Neural progenitor cell (in vitro differentiated cells): ENCODE results near the gene CEP85. TPM values are rescaled to one million over a fixed set of nuclear protein-coding genes. Genes with fewer than 3 reads are reported as not detected.

Experiments used
- DNase-seq: peaks from one replicate; pipeline ENCODE4 v3.0.0-alpha.2; 2016; ENCODE audit warnings: low spot score
- H2AFZ ChIP-seq: fragments of 200-600 bp; sonication (generic); replicated peaks from 2 replicates; pipeline ENCODE4 v1.6.1; 2016; ENCODE audit warnings: antibody characterized with exemption
- H3F3A ChIP-seq: fragments of 200-600 bp; sonication (generic); 2 replicates; pipeline ENCODE4 v1.6.1; 2016; ENCODE audit warnings: antibody characterized with exemption, low read depth
- H3K27ac ChIP-seq: fragments of 200-600 bp; sonication (generic); 2 replicates; pipeline ENCODE4 v1.5.1; 2016; ENCODE audit warnings: mild to moderate bottlenecking
- H3K27me3 ChIP-seq: fragments of 200-600 bp; sonication (generic); 2 replicates; pipeline ENCODE4 v1.6.1; 2016; ENCODE audit warnings: mild to moderate bottlenecking, moderate library complexity
- H3K36me3 ChIP-seq: fragments of 200-600 bp; sonication (generic); 2 replicates; pipeline ENCODE4 v1.5.1; 2016
- H3K4me1 ChIP-seq: fragments of 200-600 bp; sonication (generic); 2 replicates; pipeline ENCODE4 v1.6.1; 2016; ENCODE audit warnings: mixed run types
- H3K4me2 ChIP-seq: fragments of 200-600 bp; sonication (generic); 2 replicates; pipeline ENCODE4 v1.6.1; 2016
- H3K4me3 ChIP-seq: fragments of 200-600 bp; sonication (generic); 2 replicates; pipeline ENCODE4 v1.5.1; 2016
- H3K79me2 ChIP-seq: fragments of 200-600 bp; sonication (generic); 2 replicates; pipeline ENCODE4 v1.6.1; 2016; ENCODE audit warnings: low read depth
- H3K9ac ChIP-seq: fragments of 200-600 bp; sonication (generic); 2 replicates; pipeline ENCODE4 v1.6.1; 2016
- H3K9me3 ChIP-seq: fragments of 200-600 bp; sonication (generic); 2 replicates; pipeline ENCODE4 v1.5.1; 2016; ENCODE audit warnings: low read depth
- H4K20me1 ChIP-seq: fragments of 200-600 bp; sonication (generic); 2 replicates; pipeline ENCODE4 v1.6.1; 2016; ENCODE audit warnings: low read depth
- H3K27ac Mint-ChIP-seq: 3 replicates; pipeline ENCODE4 v1.8.0; 2021; ENCODE audit warnings: mixed read lengths
- H3K27me3 Mint-ChIP-seq: 2 replicates; pipeline ENCODE4 v1.8.0; 2022; ENCODE audit warnings: low read depth, mild to moderate bottlenecking, inconsistent platforms, moderate library complexity, mixed read lengths; ENCODE audit not compliant: insufficient read depth
- H3K36me3 Mint-ChIP-seq: 3 replicates; pipeline ENCODE4 v1.8.0; 2021; ENCODE audit warnings: mixed read lengths
- H3K4me1 Mint-ChIP-seq: 3 replicates; pipeline ENCODE4 v1.8.0; 2021; ENCODE audit warnings: mixed read lengths
- H3K4me3 Mint-ChIP-seq: 3 replicates; pipeline ENCODE4 v1.8.0; 2021; ENCODE audit warnings: mild to moderate bottlenecking, moderate library complexity, mixed read lengths
- H3K9me3 Mint-ChIP-seq: 3 replicates; pipeline ENCODE4 v1.8.0; 2020; ENCODE audit warnings: mixed read lengths
- EZH2 ChIP-seq: fragments of 200-600 bp; sonication (generic); IDR thresholded peaks from 2 replicates; pipeline ENCODE4 v1.6.1; 2017; ENCODE audit warnings: antibody characterized with exemption, mild to moderate bottlenecking, moderate library complexity
- EZH2phosphoT487 ChIP-seq: fragments of 200-600 bp; sonication (generic); IDR thresholded peaks from 2 replicates; pipeline ENCODE4 v1.6.1; 2017; ENCODE audit warnings: antibody characterized with exemption
- total RNA-seq: library from RNA; depleted of rRNA; stranded (reverse); fragments of >200 nt; gene quantifications from 2 replicates; pipeline ENCODE4 v1.2.3, GENCODE V29; 2015; ENCODE audit warnings: low replicate concordance
- TF ChIP-seq, protein P1 (sequence below): fragments of 200-600 bp; sonication (generic); IDR thresholded peaks from 2 replicates; pipeline ENCODE4 v1.5.1; 2017; ENCODE audit warnings: antibody characterized with exemption, mild to moderate bottlenecking

The CEP85 gene
- total RNA-seq, 1 donor from 2014 or later = 41.4 TPM

DNA sequence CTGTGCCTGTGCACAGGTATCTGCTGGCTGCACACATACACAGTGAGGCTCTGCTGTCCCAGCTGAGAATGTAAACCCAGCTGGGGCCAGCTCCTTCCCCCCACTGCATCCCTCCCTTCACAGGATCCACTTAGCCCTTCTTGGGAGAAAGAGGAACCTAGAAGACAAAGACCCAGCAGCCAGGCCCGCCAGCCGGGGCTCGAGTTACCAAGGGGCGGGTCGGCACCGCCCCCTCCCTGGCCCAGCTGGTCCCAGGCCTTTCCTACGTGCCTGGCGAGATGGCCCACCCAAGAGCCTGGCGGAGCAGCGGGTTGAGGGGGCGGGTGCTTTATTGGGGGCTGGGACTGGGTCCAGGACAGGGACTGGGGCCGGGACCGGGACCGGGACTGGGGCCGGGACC is 48.0 kb downstream of the CEP85 start:
- Histone ChIP-seq H3K4me3 (peak overlapping the region; percentile 76), H3K9ac (no peak overlapping the region), H3K79me2 (peaks cover 23% of the 10 kb centered on the region), H3K4me2 (peak overlapping the region; percentile 88), H3K36me3 (no peaks in the 10 kb centered on the region), H4K20me1 (peaks cover 11% of the 10 kb centered on the region), H3K27me3 (no peaks in the 10 kb centered on the region), H3K27ac (peak overlapping the region; percentile 31), H2AFZ (no peak overlapping the region), H3K9me3 (no peaks in the 10 kb centered on the region), H3F3A (peaks cover 43% of the 10 kb centered on the region), H3K4me1 (peaks cover 24% of the 10 kb centered on the region)
- Mint-ChIP-seq H3K4me3 (peak overlapping the region; percentile 80), H3K27me3 (peaks cover 8% of the 10 kb centered on the region), H3K9me3 (no peaks in the 10 kb centered on the region), H3K27ac (peak overlapping the region; percentile 84), H3K4me1 (peaks cover 53% of the 10 kb centered on the region), H3K36me3 (peaks cover 14% of the 10 kb centered on the region)
- TF ChIP-seq EZH2phosphoT487 = no peak
- no peak for TF ChIP-seq EZH2
- TF ChIP-seq, protein P1, sequence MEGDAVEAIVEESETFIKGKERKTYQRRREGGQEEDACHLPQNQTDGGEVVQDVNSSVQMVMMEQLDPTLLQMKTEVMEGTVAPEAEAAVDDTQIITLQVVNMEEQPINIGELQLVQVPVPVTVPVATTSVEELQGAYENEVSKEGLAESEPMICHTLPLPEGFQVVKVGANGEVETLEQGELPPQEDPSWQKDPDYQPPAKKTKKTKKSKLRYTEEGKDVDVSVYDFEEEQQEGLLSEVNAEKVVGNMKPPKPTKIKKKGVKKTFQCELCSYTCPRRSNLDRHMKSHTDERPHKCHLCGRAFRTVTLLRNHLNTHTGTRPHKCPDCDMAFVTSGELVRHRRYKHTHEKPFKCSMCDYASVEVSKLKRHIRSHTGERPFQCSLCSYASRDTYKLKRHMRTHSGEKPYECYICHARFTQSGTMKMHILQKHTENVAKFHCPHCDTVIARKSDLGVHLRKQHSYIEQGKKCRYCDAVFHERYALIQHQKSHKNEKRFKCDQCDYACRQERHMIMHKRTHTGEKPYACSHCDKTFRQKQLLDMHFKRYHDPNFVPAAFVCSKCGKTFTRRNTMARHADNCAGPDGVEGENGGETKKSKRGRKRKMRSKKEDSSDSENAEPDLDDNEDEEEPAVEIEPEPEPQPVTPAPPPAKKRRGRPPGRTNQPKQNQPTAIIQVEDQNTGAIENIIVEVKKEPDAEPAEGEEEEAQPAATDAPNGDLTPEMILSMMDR = no peak
- peak; percentile 97 for DNase-seq

DNA sequence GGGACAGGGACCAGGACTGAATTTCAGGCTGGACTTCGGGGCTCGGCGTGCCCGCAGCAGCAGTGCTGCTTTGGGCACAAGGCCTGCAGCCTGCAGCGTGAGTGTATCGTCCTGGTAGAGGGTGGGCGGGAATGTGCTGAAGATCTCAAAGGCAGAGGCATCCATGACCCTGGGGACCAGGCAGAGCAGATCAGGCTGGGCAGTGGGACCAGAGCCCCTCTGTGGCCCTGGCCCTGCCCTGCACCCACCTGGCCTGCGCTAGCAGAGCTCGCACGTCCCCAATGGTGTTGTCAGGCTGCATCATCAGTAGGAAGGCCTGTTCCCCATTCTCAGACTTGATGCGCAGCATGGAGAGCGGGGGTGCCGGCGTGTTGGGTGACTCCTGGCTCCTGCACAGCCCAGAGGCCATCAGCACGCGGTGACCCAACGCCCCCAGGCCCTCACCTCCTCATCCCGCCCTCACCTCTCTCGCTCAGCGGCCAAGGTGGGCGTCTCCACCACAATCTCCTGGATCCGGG is 48.5 kb downstream of the CEP85 start:
- H3K36me3 Mint-ChIP-seq = peaks cover 11% of the 10 kb centered on the region
- H3K4me1 Mint-ChIP-seq = peaks cover 57% of the 10 kb centered on the region

DNA sequence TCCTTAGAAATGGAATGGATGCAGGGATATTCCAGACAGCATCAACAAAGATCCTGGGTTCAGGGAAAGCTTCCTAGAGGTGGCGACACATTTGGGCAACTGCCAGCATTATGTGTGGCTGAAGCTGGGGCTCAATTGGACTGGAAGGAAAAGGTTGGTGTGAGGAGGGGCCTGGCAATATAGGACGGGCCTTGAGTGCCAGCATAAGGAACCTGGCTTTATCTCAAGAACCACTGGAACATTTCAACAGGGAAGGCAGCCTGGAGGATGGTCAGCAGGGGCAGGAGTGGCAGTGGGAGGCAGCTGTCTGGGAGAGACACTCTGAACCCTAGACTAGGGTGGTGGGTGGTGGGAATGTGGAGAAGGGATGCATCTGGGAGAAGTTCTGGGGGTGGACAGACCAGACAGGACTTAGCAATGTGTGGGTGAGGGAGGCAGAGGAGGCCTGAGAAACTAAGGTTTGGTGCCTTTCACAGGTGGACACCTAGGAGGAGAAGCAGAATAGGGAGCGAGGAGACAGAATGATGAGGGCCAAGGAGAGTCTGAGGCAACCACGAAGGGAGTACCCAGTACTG is 49.4 kb downstream of the CEP85 start:
- DNase-seq = no peak
- H3K36me3 Mint-ChIP-seq = peaks cover 5% of the 10 kb centered on the region
- no peak for TF ChIP-seq EZH2
- TF ChIP-seq, protein P1 = no peak
- TF ChIP-seq EZH2phosphoT487 = no peak
- H3K4me3 ChIP-seq = no peak overlapping the region
- H3K36me3 ChIP-seq = no peaks in the 10 kb centered on the region
- no peaks in the 10 kb centered on the region for H3K9me3 ChIP-seq
- peaks cover 24% of the 10 kb centered on the region for H3K4me1 ChIP-seq
- no peaks in the 10 kb centered on the region for H3K27me3 ChIP-seq
- H3K27ac ChIP-seq = no peak overlapping the region
- no peaks in the 10 kb centered on the region for H3K9me3 Mint-ChIP-seq
- peaks cover 42% of the 10 kb centered on the region for H3F3A ChIP-seq
- peaks cover 23% of the 10 kb centered on the region for H3K79me2 ChIP-seq
- no peak overlapping the region for H3K9ac ChIP-seq
- H2AFZ ChIP-seq = no peak overlapping the region
- H3K4me2 ChIP-seq = no peak overlapping the region
- H3K27me3 Mint-ChIP-seq = peaks cover 5% of the 10 kb centered on the region
- H4K20me1 ChIP-seq = peaks cover 11% of the 10 kb centered on the region
- peaks cover 61% of the 10 kb centered on the region for H3K4me1 Mint-ChIP-seq
- peak overlapping the region; percentile 56 for H3K4me3 Mint-ChIP-seq
- no peak overlapping the region for H3K27ac Mint-ChIP-seq

More for the DNA sequence above, 48.5 kb downstream of the CEP85 start:
- H3K9me3 Mint-ChIP-seq = no peaks in the 10 kb centered on the region
- H3K27me3 ChIP-seq = no peaks in the 10 kb centered on the region
- TF ChIP-seq, protein P1 = no peak
- TF ChIP-seq EZH2phosphoT487 (no peak), EZH2 (no peak)
- H3K27ac ChIP-seq = no peak overlapping the region
- no peaks in the 10 kb centered on the region for H3K9me3 ChIP-seq
- H3K9ac ChIP-seq = no peak overlapping the region
- H3K79me2 ChIP-seq = peaks cover 23% of the 10 kb centered on the region
- no peaks in the 10 kb centered on the region for H3K36me3 ChIP-seq
- H3K4me3 ChIP-seq = no peak overlapping the region
- peak overlapping the region; percentile 88 for H3K4me2 ChIP-seq
- no peak overlapping the region for H2AFZ ChIP-seq
- peaks cover 43% of the 10 kb centered on the region for H3F3A ChIP-seq
- DNase-seq = peak; percentile 56
- peaks cover 24% of the 10 kb centered on the region for H3K4me1 ChIP-seq
- H3K27ac Mint-ChIP-seq = peak overlapping the region; percentile 75
- H3K27me3 Mint-ChIP-seq = peaks cover 7% of the 10 kb centered on the region
- H3K4me3 Mint-ChIP-seq = peak overlapping the region; percentile 41
- peaks cover 11% of the 10 kb centered on the region for H4K20me1 ChIP-seq
